ENCODE measurements around the gene TMEM88.

DNA sequence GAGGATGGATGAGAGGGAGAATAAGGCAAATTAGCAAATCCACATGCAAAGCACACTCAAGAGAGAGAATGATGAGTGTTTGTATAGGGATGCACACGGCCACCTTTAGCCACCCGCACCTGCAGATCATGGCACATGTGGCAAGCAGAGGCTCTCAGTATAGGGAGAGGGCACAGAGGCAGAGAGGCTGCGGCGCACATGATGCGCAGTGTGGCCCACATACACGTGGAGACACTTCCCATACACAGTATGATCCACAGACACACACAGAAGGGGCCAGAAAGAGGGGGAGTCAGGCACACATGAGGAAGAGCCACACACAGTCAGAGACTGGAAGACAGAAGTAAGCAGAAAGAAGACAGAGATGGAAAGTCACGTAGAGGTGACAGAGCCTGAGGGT, 27.2 kb downstream of the TMEM88 start:
- TF ChIP-seq, protein P1, sequence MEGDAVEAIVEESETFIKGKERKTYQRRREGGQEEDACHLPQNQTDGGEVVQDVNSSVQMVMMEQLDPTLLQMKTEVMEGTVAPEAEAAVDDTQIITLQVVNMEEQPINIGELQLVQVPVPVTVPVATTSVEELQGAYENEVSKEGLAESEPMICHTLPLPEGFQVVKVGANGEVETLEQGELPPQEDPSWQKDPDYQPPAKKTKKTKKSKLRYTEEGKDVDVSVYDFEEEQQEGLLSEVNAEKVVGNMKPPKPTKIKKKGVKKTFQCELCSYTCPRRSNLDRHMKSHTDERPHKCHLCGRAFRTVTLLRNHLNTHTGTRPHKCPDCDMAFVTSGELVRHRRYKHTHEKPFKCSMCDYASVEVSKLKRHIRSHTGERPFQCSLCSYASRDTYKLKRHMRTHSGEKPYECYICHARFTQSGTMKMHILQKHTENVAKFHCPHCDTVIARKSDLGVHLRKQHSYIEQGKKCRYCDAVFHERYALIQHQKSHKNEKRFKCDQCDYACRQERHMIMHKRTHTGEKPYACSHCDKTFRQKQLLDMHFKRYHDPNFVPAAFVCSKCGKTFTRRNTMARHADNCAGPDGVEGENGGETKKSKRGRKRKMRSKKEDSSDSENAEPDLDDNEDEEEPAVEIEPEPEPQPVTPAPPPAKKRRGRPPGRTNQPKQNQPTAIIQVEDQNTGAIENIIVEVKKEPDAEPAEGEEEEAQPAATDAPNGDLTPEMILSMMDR (IDR thresholded peaks at IDR 0.05; ENCODE audit: low read depth, low read length, missing input control) = no peak
- TF ChIP-seq RXRA (IDR thresholded peaks at IDR 0.05) (no peak), YY1 (IDR thresholded peaks at IDR 0.05) (no peak), EGR1 (IDR thresholded peaks at IDR 0.05; ENCODE audit: low read depth in 2 of 2) (no peak), MAX (IDR thresholded peaks at IDR 0.05) (no peak)
- TF ChIP-seq, protein P2, sequence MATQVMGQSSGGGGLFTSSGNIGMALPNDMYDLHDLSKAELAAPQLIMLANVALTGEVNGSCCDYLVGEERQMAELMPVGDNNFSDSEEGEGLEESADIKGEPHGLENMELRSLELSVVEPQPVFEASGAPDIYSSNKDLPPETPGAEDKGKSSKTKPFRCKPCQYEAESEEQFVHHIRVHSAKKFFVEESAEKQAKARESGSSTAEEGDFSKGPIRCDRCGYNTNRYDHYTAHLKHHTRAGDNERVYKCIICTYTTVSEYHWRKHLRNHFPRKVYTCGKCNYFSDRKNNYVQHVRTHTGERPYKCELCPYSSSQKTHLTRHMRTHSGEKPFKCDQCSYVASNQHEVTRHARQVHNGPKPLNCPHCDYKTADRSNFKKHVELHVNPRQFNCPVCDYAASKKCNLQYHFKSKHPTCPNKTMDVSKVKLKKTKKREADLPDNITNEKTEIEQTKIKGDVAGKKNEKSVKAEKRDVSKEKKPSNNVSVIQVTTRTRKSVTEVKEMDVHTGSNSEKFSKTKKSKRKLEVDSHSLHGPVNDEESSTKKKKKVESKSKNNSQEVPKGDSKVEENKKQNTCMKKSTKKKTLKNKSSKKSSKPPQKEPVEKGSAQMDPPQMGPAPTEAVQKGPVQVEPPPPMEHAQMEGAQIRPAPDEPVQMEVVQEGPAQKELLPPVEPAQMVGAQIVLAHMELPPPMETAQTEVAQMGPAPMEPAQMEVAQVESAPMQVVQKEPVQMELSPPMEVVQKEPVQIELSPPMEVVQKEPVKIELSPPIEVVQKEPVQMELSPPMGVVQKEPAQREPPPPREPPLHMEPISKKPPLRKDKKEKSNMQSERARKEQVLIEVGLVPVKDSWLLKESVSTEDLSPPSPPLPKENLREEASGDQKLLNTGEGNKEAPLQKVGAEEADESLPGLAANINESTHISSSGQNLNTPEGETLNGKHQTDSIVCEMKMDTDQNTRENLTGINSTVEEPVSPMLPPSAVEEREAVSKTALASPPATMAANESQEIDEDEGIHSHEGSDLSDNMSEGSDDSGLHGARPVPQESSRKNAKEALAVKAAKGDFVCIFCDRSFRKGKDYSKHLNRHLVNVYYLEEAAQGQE (IDR thresholded peaks at IDR 0.05) = no peak
- TF ChIP-seq, protein P3, sequence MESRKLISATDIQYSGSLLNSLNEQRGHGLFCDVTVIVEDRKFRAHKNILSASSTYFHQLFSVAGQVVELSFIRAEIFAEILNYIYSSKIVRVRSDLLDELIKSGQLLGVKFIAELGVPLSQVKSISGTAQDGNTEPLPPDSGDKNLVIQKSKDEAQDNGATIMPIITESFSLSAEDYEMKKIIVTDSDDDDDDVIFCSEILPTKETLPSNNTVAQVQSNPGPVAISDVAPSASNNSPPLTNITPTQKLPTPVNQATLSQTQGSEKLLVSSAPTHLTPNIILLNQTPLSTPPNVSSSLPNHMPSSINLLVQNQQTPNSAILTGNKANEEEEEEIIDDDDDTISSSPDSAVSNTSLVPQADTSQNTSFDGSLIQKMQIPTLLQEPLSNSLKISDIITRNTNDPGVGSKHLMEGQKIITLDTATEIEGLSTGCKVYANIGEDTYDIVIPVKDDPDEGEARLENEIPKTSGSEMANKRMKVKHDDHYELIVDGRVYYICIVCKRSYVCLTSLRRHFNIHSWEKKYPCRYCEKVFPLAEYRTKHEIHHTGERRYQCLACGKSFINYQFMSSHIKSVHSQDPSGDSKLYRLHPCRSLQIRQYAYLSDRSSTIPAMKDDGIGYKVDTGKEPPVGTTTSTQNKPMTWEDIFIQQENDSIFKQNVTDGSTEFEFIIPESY (IDR thresholded peaks at IDR 0.05) = no peak

All from liver (tissue), 3 donors.